ENCODE data around the gene PARVB.

The PARVB gene

DNA sequence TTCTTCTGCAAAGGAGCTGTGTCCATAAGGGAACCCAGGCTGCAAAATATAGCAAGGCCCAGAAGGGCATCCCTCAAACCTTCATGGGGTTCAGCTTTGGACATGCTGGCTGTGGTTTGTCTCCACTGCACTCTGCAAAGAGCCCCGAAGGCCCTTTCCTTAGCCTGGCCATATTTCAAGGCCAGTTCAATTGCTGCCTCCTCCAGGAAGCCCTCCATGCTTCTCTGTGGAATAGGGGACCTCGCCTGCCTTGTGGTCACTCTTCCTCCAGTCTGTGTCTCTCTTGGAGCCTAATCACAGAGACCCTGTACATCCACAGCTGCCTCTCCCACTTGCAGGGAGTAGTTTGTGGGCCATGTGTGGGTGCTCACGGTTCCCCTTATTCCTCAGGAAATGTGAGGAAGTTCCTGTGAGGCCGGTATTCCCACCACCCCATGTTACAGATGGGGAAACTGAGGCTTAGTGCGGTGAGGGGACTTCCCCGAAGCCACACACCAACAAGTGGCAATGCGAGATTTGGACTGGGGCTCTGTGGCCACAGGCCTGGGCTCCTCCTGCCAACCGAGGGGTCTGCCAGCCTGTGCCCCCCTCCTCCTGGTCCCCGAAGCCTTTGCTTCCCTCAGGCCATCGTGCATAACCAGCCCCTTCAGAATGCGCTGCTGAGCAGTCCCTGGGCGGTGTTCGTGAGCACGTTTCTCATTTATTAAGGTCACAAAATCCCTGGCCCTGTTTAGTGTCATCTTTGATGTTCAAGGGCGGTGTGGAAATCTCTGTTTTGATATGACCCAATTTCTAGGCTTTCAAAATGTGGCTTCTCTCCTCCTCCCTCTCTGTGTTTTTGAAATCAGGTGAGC, 65.8 kb downstream of the PARVB start:
- Histone ChIP-seq H3K36me3 (ENCODE audit: control insufficient read depth in 2 of 2, insufficient read depth in 1 of 2, low read length in 2 of 2) (peaks cover 0 to 10% of the 10 kb centered on the region in 2 experiments; a peak in 1 of 3 replicates), H3K4me3 (ENCODE audit: low read depth, low read length) (no peak overlapping the region), H3K4me1 (ENCODE audit: control insufficient read depth, insufficient read depth, low read length) (no peaks in the 10 kb centered on the region), H3K27ac (ENCODE audit: extremely low read depth, low read depth, low read length) (no peak overlapping the region), H3K9me3 (ENCODE audit: control insufficient read depth, insufficient read depth, low read depth, low read length) (no peaks in the 10 kb centered on the region)
- TF ChIP-seq SCRT2 (tag by site-specific recombination; IDR thresholded peaks at IDR 0.05) (no peak), ZBTB8A (tag by site-specific recombination; IDR thresholded peaks at IDR 0.05) (no peak), EGR2 (tag by site-specific recombination; IDR thresholded peaks at IDR 0.05; ENCODE audit: low read depth) (no peak), GLIS1 (tag by site-specific recombination; IDR thresholded peaks at IDR 0.05) (no peak), ZNF654 (tag by site-specific recombination; IDR thresholded peaks at IDR 0.05; ENCODE audit: low read depth) (no peak), ZNF202 (tag by site-specific recombination; IDR thresholded peaks at IDR 0.05; ENCODE audit: borderline replicate concordance) (no peak), ZNF837 (tag by site-specific recombination; IDR thresholded peaks at IDR 0.05) (no peak), ZNF433 (tag by site-specific recombination; IDR thresholded peaks at IDR 0.05; ENCODE audit: low read depth) (no peak), ZNF776 (tag by site-specific recombination; IDR thresholded peaks at IDR 0.05; ENCODE audit: borderline replicate concordance) (no peak), ZNF324 (tag by site-specific recombination; IDR thresholded peaks at IDR 0.05) (no peak), ZNF76 (tag by site-specific recombination; IDR thresholded peaks at IDR 0.05; ENCODE audit: borderline replicate concordance, low read depth) (no peak), ZNF274 (IDR thresholded peaks at IDR 0.05; ENCODE audit: low read length) (no peak), ZNF274 (tag by site-specific recombination; IDR thresholded peaks at IDR 0.05; ENCODE audit: borderline replicate concordance) (no peak), ZBTB20 (tag by site-specific recombination; IDR thresholded peaks at IDR 0.05) (no peak), ZNF221 (tag by site-specific recombination; IDR thresholded peaks at IDR 0.05; ENCODE audit: borderline replicate concordance) (no peak), ZNF707 (tag by site-specific recombination; IDR thresholded peaks at IDR 0.05) (no peak)
- TF ChIP-seq, protein P1, sequence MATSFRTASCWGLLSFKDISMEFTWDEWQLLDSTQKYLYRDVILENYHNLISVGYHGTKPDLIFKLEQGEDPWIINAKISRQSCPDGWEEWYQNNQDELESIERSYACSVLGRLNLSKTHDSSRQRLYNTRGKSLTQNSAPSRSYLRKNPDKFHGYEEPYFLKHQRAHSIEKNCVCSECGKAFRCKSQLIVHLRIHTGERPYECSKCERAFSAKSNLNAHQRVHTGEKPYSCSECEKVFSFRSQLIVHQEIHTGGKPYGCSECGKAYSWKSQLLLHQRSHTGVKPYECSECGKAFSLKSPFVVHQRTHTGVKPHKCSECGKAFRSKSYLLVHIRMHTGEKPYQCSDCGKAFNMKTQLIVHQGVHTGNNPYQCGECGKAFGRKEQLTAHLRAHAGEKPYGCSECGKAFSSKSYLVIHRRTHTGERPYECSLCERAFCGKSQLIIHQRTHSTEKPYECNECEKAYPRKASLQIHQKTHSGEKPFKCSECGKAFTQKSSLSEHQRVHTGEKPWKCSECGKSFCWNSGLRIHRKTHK (tag by site-specific recombination; IDR thresholded peaks at IDR 0.05) = no peak
- TF ChIP-seq, protein P2, sequence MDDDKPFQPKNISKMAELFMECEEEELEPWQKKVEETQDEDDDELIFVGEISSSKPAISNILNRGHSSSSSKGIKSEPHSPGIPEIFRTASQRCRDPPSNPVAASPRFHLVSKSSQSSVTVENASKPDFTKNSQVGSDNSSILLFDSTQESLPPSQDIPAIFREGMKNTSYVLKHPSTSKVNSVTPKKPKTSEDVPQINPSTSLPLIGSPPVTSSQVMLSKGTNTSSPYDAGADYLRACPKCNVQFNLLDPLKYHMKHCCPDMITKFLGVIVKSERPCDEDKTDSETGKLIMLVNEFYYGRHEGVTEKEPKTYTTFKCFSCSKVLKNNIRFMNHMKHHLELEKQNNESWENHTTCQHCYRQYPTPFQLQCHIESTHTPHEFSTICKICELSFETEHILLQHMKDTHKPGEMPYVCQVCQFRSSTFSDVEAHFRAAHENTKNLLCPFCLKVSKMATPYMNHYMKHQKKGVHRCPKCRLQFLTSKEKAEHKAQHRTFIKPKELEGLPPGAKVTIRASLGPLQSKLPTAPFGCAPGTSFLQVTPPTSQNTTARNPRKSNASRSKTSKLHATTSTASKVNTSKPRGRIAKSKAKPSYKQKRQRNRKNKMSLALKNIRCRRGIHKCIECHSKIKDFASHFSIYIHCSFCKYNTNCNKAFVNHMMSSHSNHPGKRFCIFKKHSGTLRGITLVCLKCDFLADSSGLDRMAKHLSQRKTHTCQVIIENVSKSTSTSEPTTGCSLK (tag by site-specific recombination; IDR thresholded peaks at IDR 0.05) = no peak
- ChIA-PET CTCF (no interaction called here), POLR2A (no interaction called here)

DNA sequence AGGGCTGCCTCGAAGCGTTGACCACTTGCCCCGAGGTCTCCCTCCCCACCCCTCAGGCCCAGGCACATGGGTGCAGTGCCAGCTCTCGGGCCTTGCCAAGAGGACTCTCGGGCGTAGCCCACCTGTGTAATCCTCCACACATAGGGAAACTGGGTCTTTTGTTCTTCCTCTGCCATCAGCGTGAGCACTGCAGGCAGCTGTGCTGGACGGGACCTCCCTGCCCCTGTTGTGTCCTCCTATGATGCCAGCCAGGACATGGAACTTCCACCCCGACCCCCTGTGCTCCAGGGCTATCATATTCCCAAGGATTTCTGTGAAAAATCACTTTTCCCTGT, 66.4 kb downstream of the PARVB start:
- Histone ChIP-seq H3K36me3 (ENCODE audit: control insufficient read depth in 2 of 2, insufficient read depth in 1 of 2, low read length in 2 of 2) (peaks cover 0 to 10% of the 10 kb centered on the region in 2 experiments; a peak in 1 of 3 replicates), H3K4me3 (ENCODE audit: low read depth, low read length) (no peak overlapping the region), H3K4me1 (ENCODE audit: control insufficient read depth, insufficient read depth, low read length) (no peaks in the 10 kb centered on the region), H3K9me3 (ENCODE audit: control insufficient read depth, insufficient read depth, low read depth, low read length) (no peaks in the 10 kb centered on the region), H3K27ac (ENCODE audit: extremely low read depth, low read depth, low read length) (no peak overlapping the region)
- no peak for TF ChIP-seq ZNF555 (tag by site-specific recombination; conservative IDR thresholded peaks at IDR 0.05)
- no peak for TF ChIP-seq MEIS1 (CRISPR knock-in tag; IDR thresholded peaks at IDR 0.05; ENCODE audit: borderline replicate concordance)
- TF ChIP-seq ZNF747 (tag by site-specific recombination; IDR thresholded peaks at IDR 0.05) = no peak
- no peak for TF ChIP-seq KLF9 (tag by site-specific recombination; IDR thresholded peaks at IDR 0.05; ENCODE audit: low read depth)
- TF ChIP-seq ZNF146 (tag by site-specific recombination; IDR thresholded peaks at IDR 0.05) = no peak
- TF ChIP-seq, protein P3, sequence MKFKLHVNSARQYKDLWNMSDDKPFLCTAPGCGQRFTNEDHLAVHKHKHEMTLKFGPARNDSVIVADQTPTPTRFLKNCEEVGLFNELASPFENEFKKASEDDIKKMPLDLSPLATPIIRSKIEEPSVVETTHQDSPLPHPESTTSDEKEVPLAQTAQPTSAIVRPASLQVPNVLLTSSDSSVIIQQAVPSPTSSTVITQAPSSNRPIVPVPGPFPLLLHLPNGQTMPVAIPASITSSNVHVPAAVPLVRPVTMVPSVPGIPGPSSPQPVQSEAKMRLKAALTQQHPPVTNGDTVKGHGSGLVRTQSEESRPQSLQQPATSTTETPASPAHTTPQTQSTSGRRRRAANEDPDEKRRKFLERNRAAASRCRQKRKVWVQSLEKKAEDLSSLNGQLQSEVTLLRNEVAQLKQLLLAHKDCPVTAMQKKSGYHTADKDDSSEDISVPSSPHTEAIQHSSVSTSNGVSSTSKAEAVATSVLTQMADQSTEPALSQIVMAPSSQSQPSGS (tag by site-specific recombination; IDR thresholded peaks at IDR 0.05; ENCODE audit: low read depth) = no peak
- TF ChIP-seq, protein P1 (tag by site-specific recombination; IDR thresholded peaks at IDR 0.05) = no peak
- no peak for TF ChIP-seq GFI1B (tag by site-specific recombination; IDR thresholded peaks at IDR 0.05)
- no peak for TF ChIP-seq ZEB2 (tag by site-specific recombination; IDR thresholded peaks at IDR 0.05)
- TF ChIP-seq ZNF350 (tag by site-specific recombination; IDR thresholded peaks at IDR 0.05) = no peak
- TF ChIP-seq, protein P4, sequence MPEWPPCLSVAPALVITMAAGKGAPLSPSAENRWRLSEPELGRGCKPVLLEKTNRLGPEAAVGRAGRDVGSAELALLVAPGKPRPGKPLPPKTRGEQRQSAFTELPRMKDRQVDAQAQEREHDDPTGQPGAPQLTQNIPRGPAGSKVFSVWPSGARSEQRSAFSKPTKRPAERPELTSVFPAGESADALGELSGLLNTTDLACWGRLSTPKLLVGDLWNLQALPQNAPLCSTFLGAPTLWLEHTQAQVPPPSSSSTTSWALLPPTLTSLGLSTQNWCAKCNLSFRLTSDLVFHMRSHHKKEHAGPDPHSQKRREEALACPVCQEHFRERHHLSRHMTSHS (tag by site-specific recombination; IDR thresholded peaks at IDR 0.05) = no peak
- TF ChIP-seq ZBTB21 (tag by site-specific recombination; IDR thresholded peaks at IDR 0.05) = no peak
- ChIA-PET POLR2A (no interaction called here), CTCF (no interaction called here)

Measured in HEK293 (cell line).